Upper lobe of right lung (tissue), 1 donor: ENCODE measurements around the gene RETN. TPM values are rescaled to one million over a fixed set of nuclear protein-coding genes. Genes with fewer than 3 reads are reported as not detected.

Experiments used
- ATAC-seq: fragments of 200-7000 bp; cut with Tn5 transposase; one replicate; pipeline ENCODE4 v1.9.1; 2020; ENCODE audit warnings: mild to moderate bottlenecking, moderate library complexity
- DNase-seq: peaks from one replicate; pipeline ENCODE4 v3.0.0-alpha.2; 2020
- H3K27ac ChIP-seq: fragments of 200-600 bp; one replicate; pipeline ENCODE4 v1.8.0; 2022
- H3K27me3 ChIP-seq: fragments of 200-600 bp; one replicate; pipeline ENCODE4 v1.8.0; 2022; ENCODE audit warnings: mild to moderate bottlenecking
- H3K36me3 ChIP-seq: fragments of 200-600 bp; one replicate; pipeline ENCODE4 v1.8.0; 2022
- H3K4me1 ChIP-seq: fragments of 200-600 bp; one replicate; pipeline ENCODE4 v1.8.0; 2022
- H3K4me3 ChIP-seq: fragments of 200-600 bp; one replicate; pipeline ENCODE4 v1.8.0; 2022; ENCODE audit warnings: mild to moderate bottlenecking
- H3K9me3 ChIP-seq: fragments of 200-600 bp; one replicate; pipeline ENCODE4 v1.8.0; 2022
- CTCF ChIP-seq: fragments of 200-600 bp; IDR thresholded peaks from one replicate; pipeline ENCODE4 v1.8.0; 2022; ENCODE audit warnings: antibody characterized with exemption
- intact Hi-C: fragments of 100-400 bp; cut with DNase I; formaldehyde crosslinking; loops from one replicate; pipeline ENCODE4 v1.11.0; 2022
- total RNA-seq: library from RNA; stranded (reverse); fragmentation: NEBNext Ultra II Directional; extraction: Animal tissue kit (Norgen Biotek cat#: 25700); gene quantifications from one replicate; pipeline ENCODE4 v1.2.1, GENCODE V29; 2021
- donor health status: DM: no; HTN: yes; CAD: no; lungs with severe emphysema.

The RETN gene
- total RNA-seq, 1 donor from 2014 or later, result 12.5 TPM

GRCh38 chr19:7657131-7657751 lies 11.6 kb upstream of the RETN start:
- Histone ChIP-seq H3K36me3 (no peaks in the 10 kb centered on the region), H3K4me1 (peaks cover 10% of the 10 kb centered on the region), H3K4me3 (no peak overlapping the region), H3K9me3 (no peaks in the 10 kb centered on the region), H3K27me3 (no peaks in the 10 kb centered on the region), H3K27ac (peak overlapping the region; percentile 79)
- TF ChIP-seq CTCF, result no peak
- intact Hi-C loops, result no loop called here
- peak; percentile 87 for DNase-seq
- ATAC-seq, result peak; percentile 83

- Histone ChIP-seq H3K4me3 (no peak overlapping the region), H3K9me3 (no peaks in the 10 kb centered on the region), H3K27ac (peak overlapping the region; percentile 79), H3K4me1 (peaks cover 8% of the 10 kb centered on the region), H3K36me3 (no peaks in the 10 kb centered on the region), H3K27me3 (no peaks in the 10 kb centered on the region)
- intact Hi-C loops, result no loop called here
- DNase-seq, result no peak
- TF ChIP-seq CTCF, result no peak
- ATAC-seq, result peak; percentile 63
Observed at GRCh38 chr19:7658219-7658686, 10.6 kb upstream of the RETN start.

- TF ChIP-seq CTCF, result no peak
- Histone ChIP-seq H3K27ac (no peak overlapping the region), H3K36me3 (no peaks in the 10 kb centered on the region), H3K27me3 (peaks cover 3% of the 10 kb centered on the region), H3K9me3 (no peaks in the 10 kb centered on the region), H3K4me1 (peaks cover 8% of the 10 kb centered on the region), H3K4me3 (no peak overlapping the region)
- DNase-seq (no peak), ATAC-seq (no peak)
- intact Hi-C loops, result no loop called here
Observed at GRCh38 chr19:7661744-7662538, 6.9 kb upstream of the RETN start.

GRCh38 chr19:7662657-7663056 lies 6.2 kb upstream of the RETN start:
- intact Hi-C loops, result no loop called here
- no peak for TF ChIP-seq CTCF

GRCh38 chr19:7663706-7664105 lies 5.1 kb upstream of the RETN start:
- DNase-seq (no peak), ATAC-seq (no peak)
- H3K27ac ChIP-seq, result no peak overlapping the region
- H3K4me1 ChIP-seq, result no peaks in the 10 kb centered on the region
- H3K9me3 ChIP-seq, result no peaks in the 10 kb centered on the region
- intact Hi-C loops, result no loop called here
- H3K4me3 ChIP-seq, result no peak overlapping the region
- peaks cover 5% of the 10 kb centered on the region for H3K27me3 ChIP-seq
- H3K36me3 ChIP-seq, result no peaks in the 10 kb centered on the region
- TF ChIP-seq CTCF, result no peak

More at GRCh38 chr19:7662657-7663056, 6.2 kb upstream of the RETN start:
- no peak overlapping the region for H3K27ac ChIP-seq
- no peak overlapping the region for H3K4me3 ChIP-seq
- no peak for DNase-seq
- H3K36me3 ChIP-seq, result no peaks in the 10 kb centered on the region
- no peak for ATAC-seq
- H3K4me1 ChIP-seq, result peaks cover 7% of the 10 kb centered on the region
- no peaks in the 10 kb centered on the region for H3K9me3 ChIP-seq
- H3K27me3 ChIP-seq, result peaks cover 5% of the 10 kb centered on the region
